Kidney (tissue), 14 donors: ENCODE measurements around the gene PARN. TPM values are rescaled to one million over a fixed set of nuclear protein-coding genes. Genes with fewer than 3 reads are reported as not detected.

Experiments used
- DNase-seq, 5 donors: peaks; one replicate each; pipeline ENCODE4 v3.0.0-alpha.2; 2013 to 2020
- FAIRE-seq: peaks from 2 replicates; lab custom pipeline; 2012; peaks lifted over from hg19 to GRCh38; lab: Jason Lieb, UNC
- H3K27ac ChIP-seq, 2 donors: one replicate each; pipeline ENCODE4 v1.7.0; 2013; ENCODE audit warnings: low read depth in 2 of 2, low read length in 2 of 2, inconsistent platforms in 1 of 2
- H3K27me3 ChIP-seq: one replicate; pipeline ENCODE4 v1.7.1; 2013; ENCODE audit warnings: low read length, inconsistent platforms; ENCODE audit not compliant: control insufficient read depth, insufficient read depth
- H3K36me3 ChIP-seq, 3 donors: one replicate each; pipeline versions ENCODE4 v1.7.0 to v1.7.1; 2013; ENCODE audit warnings: low read length in 3 of 3, control low read depth in 1 of 3, inconsistent platforms in 1 of 3; ENCODE audit not compliant: insufficient read depth in 3 of 3, control insufficient read depth in 2 of 3
- H3K4me1 ChIP-seq, 3 donors: one replicate each; pipeline versions ENCODE4 v1.7.0 to v1.7.1; 2013; ENCODE audit warnings: low read length in 3 of 3, inconsistent platforms in 1 of 3, low read depth in 1 of 3; ENCODE audit not compliant: control insufficient read depth in 2 of 3, insufficient read depth in 2 of 3
- H3K4me3 ChIP-seq, 3 donors: one replicate each; pipeline versions ENCODE4 v1.7.0 to v1.8.1; 2013; ENCODE audit warnings: low read length in 3 of 3, control low read depth in 1 of 3, inconsistent platforms in 1 of 3
- H3K9ac ChIP-seq, 3 donors: one replicate each; pipeline versions ENCODE4 v1.7.0 to v1.7.1; 2013; ENCODE audit warnings: low read length in 3 of 3, control low read depth in 1 of 3, inconsistent platforms in 1 of 3
- H3K9me3 ChIP-seq, 3 donors: one replicate each; pipeline versions ENCODE4 v1.7.0 to v1.7.1; 2013; ENCODE audit warnings: low read length in 3 of 3, control low read depth in 1 of 3, inconsistent platforms in 1 of 3; ENCODE audit not compliant: control insufficient read depth in 2 of 3, insufficient read depth in 1 of 3
- intact Hi-C: fragments of 100-400 bp; cut with DNase I; formaldehyde crosslinking; loops from one replicate; pipeline ENCODE4 v1.11.1; 2022
- polyA plus RNA-seq: library from polyadenylated mRNA; stranded (reverse); fragments of 350-450 nt; fragmentation: Illumina TruSeq; extraction: RNeasy Lipid Tissue Mini Kit (QIAGEN cat#74804); gene quantifications from one replicate; pipeline ENCODE4 v1.2.3, GENCODE V29; 2014; ENCODE audit warnings: low read depth, low replicate concordance; ENCODE audit not compliant: insufficient read depth
- total RNA-seq: library from RNA; stranded (reverse); fragmentation: NEBNext Ultra II Directional; extraction: Animal tissue kit (Norgen Biotek cat#: 25700); gene quantifications from one replicate; pipeline ENCODE4 v1.2.1, GENCODE V29; 2021
- TF ChIP-seq, protein P1 (sequence below): IDR thresholded peaks from 3 replicates; pipeline ENCODE4 v1.5.1; 2012; ENCODE audit warnings: mild to moderate bottlenecking, moderate library complexity, borderline replicate concordance; ENCODE audit not compliant: insufficient read depth; ENCODE audit errors: extremely low read depth
- donor health status: control.
- donor health status: control.
- donor health status: control.
- donor health status: control.
- donor health status: control.
- donor health status: DM: yes; HTN: yes; CAD: no.
- donor health status: Normal renal cell carcinoma (clear cell type).

The PARN gene
- total and polyA plus RNA-seq, 2 donors from 2014 or later: 17.3 to 32.5 TPM

DNA sequence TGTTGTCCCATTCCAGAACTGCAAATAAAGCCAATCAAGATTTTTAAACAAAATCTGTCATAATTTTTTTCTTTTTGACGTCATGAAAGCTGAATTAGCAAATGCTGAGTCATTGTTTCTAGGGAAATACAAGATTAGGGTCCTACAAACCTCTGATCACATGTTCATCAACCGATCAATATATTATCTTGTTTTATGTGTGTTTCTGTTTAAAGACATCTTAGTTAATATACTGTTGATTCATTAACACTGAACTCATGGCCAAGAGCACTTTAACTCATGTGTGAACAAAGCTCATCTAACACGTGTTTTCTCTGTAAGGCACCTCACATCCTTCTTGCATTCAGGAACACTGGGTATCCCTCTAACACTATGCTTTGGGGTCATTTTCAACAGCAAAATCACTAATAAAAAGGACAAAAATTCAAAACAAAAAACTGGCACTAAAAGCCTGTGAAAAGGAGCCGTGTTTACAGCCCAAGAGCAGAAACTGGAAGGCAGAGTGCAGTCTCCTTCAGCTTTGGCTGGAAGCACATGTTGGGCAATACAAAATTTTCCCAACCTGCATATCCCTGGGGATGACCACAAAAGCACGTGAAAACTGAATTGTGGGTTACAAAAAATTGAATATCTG lies 102.5 kb downstream of the PARN start:
- Histone ChIP-seq H3K9me3 (no peaks in the 10 kb centered on the region), H3K27me3 (no peaks in the 10 kb centered on the region), H3K4me3 (no peak overlapping the region), H3K36me3 (no peaks in the 10 kb centered on the region), H3K27ac (no peak overlapping the region), H3K4me1 (peaks cover 4 to 17% (median 7%) of the 10 kb centered on the region in 3 donors), H3K9ac (no peak overlapping the region)
- intact Hi-C loops: loop anchor here (10.0 kb wide), 1 partner anchor 223 kb away; no protein-coding TSS in a partner anchor
- FAIRE-seq (no peak), DNase-seq (peak in 2 of 5 donors; percentile 11 to 12)
- TF ChIP-seq, protein P1, sequence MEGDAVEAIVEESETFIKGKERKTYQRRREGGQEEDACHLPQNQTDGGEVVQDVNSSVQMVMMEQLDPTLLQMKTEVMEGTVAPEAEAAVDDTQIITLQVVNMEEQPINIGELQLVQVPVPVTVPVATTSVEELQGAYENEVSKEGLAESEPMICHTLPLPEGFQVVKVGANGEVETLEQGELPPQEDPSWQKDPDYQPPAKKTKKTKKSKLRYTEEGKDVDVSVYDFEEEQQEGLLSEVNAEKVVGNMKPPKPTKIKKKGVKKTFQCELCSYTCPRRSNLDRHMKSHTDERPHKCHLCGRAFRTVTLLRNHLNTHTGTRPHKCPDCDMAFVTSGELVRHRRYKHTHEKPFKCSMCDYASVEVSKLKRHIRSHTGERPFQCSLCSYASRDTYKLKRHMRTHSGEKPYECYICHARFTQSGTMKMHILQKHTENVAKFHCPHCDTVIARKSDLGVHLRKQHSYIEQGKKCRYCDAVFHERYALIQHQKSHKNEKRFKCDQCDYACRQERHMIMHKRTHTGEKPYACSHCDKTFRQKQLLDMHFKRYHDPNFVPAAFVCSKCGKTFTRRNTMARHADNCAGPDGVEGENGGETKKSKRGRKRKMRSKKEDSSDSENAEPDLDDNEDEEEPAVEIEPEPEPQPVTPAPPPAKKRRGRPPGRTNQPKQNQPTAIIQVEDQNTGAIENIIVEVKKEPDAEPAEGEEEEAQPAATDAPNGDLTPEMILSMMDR: no peak

DNA sequence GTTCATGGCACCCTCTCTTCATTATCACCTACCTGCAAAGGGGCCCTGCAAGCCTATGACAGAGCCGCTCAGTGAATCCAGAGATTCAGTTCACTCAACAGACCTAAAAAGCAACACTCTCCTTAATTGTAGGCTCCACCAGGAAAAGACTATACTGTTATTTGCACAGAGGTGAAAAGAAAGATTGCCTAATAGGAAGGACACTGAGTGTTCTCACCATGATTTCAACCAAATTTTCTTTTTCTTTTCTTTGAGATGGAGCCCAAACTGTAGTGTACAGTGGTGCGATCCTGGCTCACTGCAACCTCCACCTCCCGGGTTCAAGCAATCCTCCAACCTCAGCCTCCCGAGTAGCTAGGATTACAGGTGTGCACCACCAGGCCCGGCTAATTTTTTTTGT lies 104.5 kb downstream of the PARN start:
- no peaks in the 10 kb centered on the region for H3K36me3 ChIP-seq
- H3K9me3 ChIP-seq: no peaks in the 10 kb centered on the region
- DNase-seq (no peak), FAIRE-seq (no peak)
- H3K27me3 ChIP-seq: no peaks in the 10 kb centered on the region
- peaks cover 4 to 17% (median 7%) of the 10 kb centered on the region in 3 donors for H3K4me1 ChIP-seq
- no peak overlapping the region for H3K9ac ChIP-seq
- TF ChIP-seq, protein P1: no peak
- no peak overlapping the region for H3K27ac ChIP-seq
- intact Hi-C loops: loop anchor here (10.0 kb wide), 1 partner anchor 221 kb away; no protein-coding TSS in a partner anchor
- no peak overlapping the region for H3K4me3 ChIP-seq

DNA sequence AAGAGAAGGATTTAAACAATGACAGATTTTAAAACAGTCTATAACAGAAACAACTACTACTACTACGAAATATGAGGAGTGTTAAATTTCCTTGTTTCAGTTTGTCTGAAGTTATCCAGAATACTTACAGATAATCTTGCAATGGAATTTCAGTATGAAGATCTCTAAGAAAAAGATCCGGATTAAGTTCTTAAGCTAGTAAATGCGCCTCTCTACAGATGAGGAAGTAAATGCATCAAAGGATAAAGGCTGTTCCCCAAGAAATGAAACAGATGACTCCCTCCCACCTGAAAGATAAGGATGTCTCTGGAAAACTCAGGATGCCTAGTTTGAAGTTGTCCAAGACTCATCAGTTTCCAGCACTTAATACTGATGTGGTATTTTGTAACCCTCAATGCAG lies 105.1 kb downstream of the PARN start:
- TF ChIP-seq, protein P1: no peak
- no peaks in the 10 kb centered on the region for H3K27me3 ChIP-seq
- intact Hi-C loops: loop anchor here (10.0 kb wide), 1 partner anchor 220 kb away; no protein-coding TSS in a partner anchor
- peaks cover 4 to 17% (median 7%) of the 10 kb centered on the region in 3 donors for H3K4me1 ChIP-seq
- H3K4me3 ChIP-seq: no peak overlapping the region
- H3K27ac ChIP-seq: no peak overlapping the region
- H3K9me3 ChIP-seq: no peaks in the 10 kb centered on the region
- DNase-seq (no peak), FAIRE-seq (no peak)
- H3K9ac ChIP-seq: no peak overlapping the region
- H3K36me3 ChIP-seq: no peaks in the 10 kb centered on the region
